Activated T-cell treated with anti-CD3 and anti-CD28 coated beads, Interleukin-2, amount 50 U/mL, for 4 hours (primary cell): ENCODE results near the gene EFCAB11. TPM values are rescaled to one million over a fixed set of nuclear protein-coding genes. Genes with fewer than 3 reads are reported as not detected.

ENCODE experiments used
- ATAC-seq, 2 donors: fragments of 200-7000 bp; cut with Tn5 transposase; one replicate each; pipeline ENCODE4 v1.10.0; 2021
- DNase-seq: peaks from one replicate; pipeline ENCODE4 v3.0.0-alpha.2; 2020
- H3K27me3 Mint-ChIP-seq: one replicate; pipeline ENCODE4 v1.8.0; 2021; ENCODE audit warnings: low read depth, mixed read lengths
- H3K36me3 Mint-ChIP-seq: one replicate; pipeline ENCODE4 v1.8.0; 2022; ENCODE audit warnings: mixed read lengths; ENCODE audit not compliant: insufficient read depth
- H3K4me1 Mint-ChIP-seq: one replicate; pipeline ENCODE4 v1.8.0; 2021; ENCODE audit warnings: low read depth, mixed read lengths
- H3K4me3 Mint-ChIP-seq: one replicate; pipeline ENCODE4 v1.8.0; 2021; ENCODE audit warnings: mild to moderate bottlenecking, moderate library complexity, mixed read lengths
- H3K9me3 Mint-ChIP-seq: one replicate; pipeline ENCODE4 v1.8.0; 2021; ENCODE audit warnings: mixed read lengths
- total RNA-seq, 3 donors: library from RNA; stranded (reverse); gene quantifications; one replicate each; pipeline ENCODE4 v1.2.1, GENCODE V29; 2021

Gene EFCAB11
- total RNA-seq, 3 donors from 2014 or later, result 4.3 to 6.0 (median 5.2) TPM

- Mint-ChIP-seq H3K4me1 (no peaks in the 10 kb centered on the region), H3K9me3 (peaks cover 20% of the 10 kb centered on the region), H3K36me3 (peaks cover 5% of the 10 kb centered on the region), H3K27me3 (peaks cover 5% of the 10 kb centered on the region), H3K4me3 (no peak overlapping the region)
- DNase-seq (no peak), ATAC-seq (no peak)
These were observed 130.8 kb downstream of the EFCAB11 start for GRCh38 chr14:89823743-89824142.

- Mint-ChIP-seq H3K4me3 (no peak overlapping the region), H3K36me3 (no peaks in the 10 kb centered on the region), H3K9me3 (no peaks in the 10 kb centered on the region), H3K27me3 (peaks cover 6% of the 10 kb centered on the region), H3K4me1 (no peaks in the 10 kb centered on the region)
- ATAC-seq (no peak), DNase-seq (no peak)
These were observed 140.4 kb downstream of the EFCAB11 start for GRCh38 chr14:89814126-89814525.

GRCh38 chr14:89813617-89814031 is 140.9 kb downstream of the EFCAB11 start:
- H3K9me3 Mint-ChIP-seq, result no peaks in the 10 kb centered on the region
- peaks cover 6% of the 10 kb centered on the region for H3K27me3 Mint-ChIP-seq
- no peaks in the 10 kb centered on the region for H3K36me3 Mint-ChIP-seq
- no peak overlapping the region for H3K4me3 Mint-ChIP-seq
- DNase-seq (no peak), ATAC-seq (no peak)
- H3K4me1 Mint-ChIP-seq, result no peaks in the 10 kb centered on the region

GRCh38 chr14:89811954-89812575 is 142.5 kb downstream of the EFCAB11 start:
- no peaks in the 10 kb centered on the region for H3K36me3 Mint-ChIP-seq
- no peaks in the 10 kb centered on the region for H3K4me1 Mint-ChIP-seq
- H3K9me3 Mint-ChIP-seq, result no peaks in the 10 kb centered on the region
- no peak overlapping the region for H3K4me3 Mint-ChIP-seq
- peaks cover 6% of the 10 kb centered on the region for H3K27me3 Mint-ChIP-seq
- ATAC-seq (no peak), DNase-seq (no peak)

GRCh38 chr14:89810101-89810500 is 144.4 kb downstream of the EFCAB11 start:
- no peak for ATAC-seq
- Mint-ChIP-seq H3K4me1 (no peaks in the 10 kb centered on the region), H3K27me3 (peaks cover 4% of the 10 kb centered on the region), H3K9me3 (no peaks in the 10 kb centered on the region), H3K36me3 (no peaks in the 10 kb centered on the region), H3K4me3 (no peak overlapping the region)
- DNase-seq, result no peak

GRCh38 chr14:89807892-89808291 is 146.6 kb downstream of the EFCAB11 start:
- H3K27me3 Mint-ChIP-seq, result peaks cover 1% of the 10 kb centered on the region
- no peak overlapping the region for H3K4me3 Mint-ChIP-seq
- no peaks in the 10 kb centered on the region for H3K36me3 Mint-ChIP-seq
- DNase-seq (no peak), ATAC-seq (no peak)
- H3K4me1 Mint-ChIP-seq, result no peaks in the 10 kb centered on the region
- H3K9me3 Mint-ChIP-seq, result no peaks in the 10 kb centered on the region

GRCh38 chr14:89807151-89807550 is 147.4 kb downstream of the EFCAB11 start:
- Mint-ChIP-seq H3K4me1 (no peaks in the 10 kb centered on the region), H3K4me3 (no peak overlapping the region), H3K36me3 (no peaks in the 10 kb centered on the region), H3K9me3 (no peaks in the 10 kb centered on the region), H3K27me3 (no peaks in the 10 kb centered on the region)
- no peak for ATAC-seq
- no peak for DNase-seq

GRCh38 chr14:89806451-89806850 is 148.1 kb downstream of the EFCAB11 start:
- ATAC-seq (no peak), DNase-seq (no peak)
- H3K27me3 Mint-ChIP-seq, result no peaks in the 10 kb centered on the region
- no peaks in the 10 kb centered on the region for H3K36me3 Mint-ChIP-seq
- H3K4me1 Mint-ChIP-seq, result no peaks in the 10 kb centered on the region
- H3K9me3 Mint-ChIP-seq, result no peaks in the 10 kb centered on the region
- no peak overlapping the region for H3K4me3 Mint-ChIP-seq

GRCh38 chr14:89805501-89805900 is 149.0 kb downstream of the EFCAB11 start:
- DNase-seq (no peak), ATAC-seq (no peak)
- Mint-ChIP-seq H3K4me3 (no peak overlapping the region), H3K4me1 (no peaks in the 10 kb centered on the region), H3K9me3 (no peaks in the 10 kb centered on the region), H3K27me3 (no peaks in the 10 kb centered on the region), H3K36me3 (no peaks in the 10 kb centered on the region)

GRCh38 chr14:89803542-89803941 is 151.0 kb downstream of the EFCAB11 start:
- Mint-ChIP-seq H3K4me3 (no peak overlapping the region), H3K36me3 (no peaks in the 10 kb centered on the region), H3K9me3 (no peaks in the 10 kb centered on the region), H3K27me3 (no peaks in the 10 kb centered on the region), H3K4me1 (no peaks in the 10 kb centered on the region)
- no peak for ATAC-seq
- DNase-seq, result no peak

- Mint-ChIP-seq H3K36me3 (no peaks in the 10 kb centered on the region), H3K27me3 (no peaks in the 10 kb centered on the region), H3K4me1 (no peaks in the 10 kb centered on the region), H3K4me3 (no peak overlapping the region), H3K9me3 (no peaks in the 10 kb centered on the region)
- DNase-seq (no peak), ATAC-seq (no peak)
These were observed 153.4 kb downstream of the EFCAB11 start for GRCh38 chr14:89801136-89801535.

GRCh38 chr14:89798212-89798773 is 156.2 kb downstream of the EFCAB11 start:
- no peaks in the 10 kb centered on the region for H3K27me3 Mint-ChIP-seq
- H3K4me3 Mint-ChIP-seq, result no peak overlapping the region
- H3K4me1 Mint-ChIP-seq, result no peaks in the 10 kb centered on the region
- ATAC-seq (no peak), DNase-seq (no peak)
- no peaks in the 10 kb centered on the region for H3K36me3 Mint-ChIP-seq
- no peaks in the 10 kb centered on the region for H3K9me3 Mint-ChIP-seq

GRCh38 chr14:89797148-89797547 is 157.4 kb downstream of the EFCAB11 start:
- H3K27me3 Mint-ChIP-seq, result no peaks in the 10 kb centered on the region
- H3K4me3 Mint-ChIP-seq, result no peak overlapping the region
- no peaks in the 10 kb centered on the region for H3K9me3 Mint-ChIP-seq
- no peaks in the 10 kb centered on the region for H3K4me1 Mint-ChIP-seq
- no peak for DNase-seq
- no peaks in the 10 kb centered on the region for H3K36me3 Mint-ChIP-seq
- no peak for ATAC-seq

GRCh38 chr14:89794096-89794495 is 160.4 kb downstream of the EFCAB11 start:
- no peak for DNase-seq
- H3K27me3 Mint-ChIP-seq, result no peaks in the 10 kb centered on the region
- ATAC-seq, result no peak
- H3K4me1 Mint-ChIP-seq, result no peaks in the 10 kb centered on the region
- no peaks in the 10 kb centered on the region for H3K9me3 Mint-ChIP-seq
- H3K36me3 Mint-ChIP-seq, result no peaks in the 10 kb centered on the region
- H3K4me3 Mint-ChIP-seq, result no peak overlapping the region

GRCh38 chr14:89793367-89793716 is 161.2 kb downstream of the EFCAB11 start:
- Mint-ChIP-seq H3K4me1 (no peaks in the 10 kb centered on the region), H3K9me3 (no peaks in the 10 kb centered on the region), H3K36me3 (no peaks in the 10 kb centered on the region), H3K27me3 (no peaks in the 10 kb centered on the region), H3K4me3 (no peak overlapping the region)
- DNase-seq (no peak), ATAC-seq (no peak)
